COLO829 (cell line): Measurements from ENCODE around the gene SPATA12.
A peak's percentile ranks its signal among the peaks of the same experiment; 100 is the strongest.

Source experiments
- DNase-seq: peaks from one replicate; pipeline ENCODE4 v3.0.0; 2012; ENCODE audit warnings: low spot score

SPATA12 gene

DNA sequence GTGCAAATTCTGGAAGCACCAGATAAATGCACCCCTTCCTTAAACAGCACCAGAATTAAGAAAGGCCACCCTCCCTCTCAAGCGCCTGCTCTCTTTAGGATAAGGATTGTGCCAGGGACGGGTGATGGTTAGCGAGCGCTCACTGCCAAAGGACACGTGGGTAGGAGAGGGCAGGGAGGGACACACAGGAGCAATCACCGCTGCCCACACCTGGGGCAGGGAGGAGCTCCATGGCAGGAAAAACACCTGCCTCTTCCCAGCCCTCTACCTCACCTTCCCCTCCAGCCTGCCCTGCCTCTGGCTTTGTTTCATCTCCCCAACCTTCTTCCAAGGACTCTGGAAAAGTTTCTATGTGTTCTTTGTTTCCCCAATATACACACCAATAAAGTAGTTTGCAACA, 7.3 kb upstream of the SPATA12 start:
- no peak for DNase-seq

- no peak for DNase-seq
Observed at GRCh38 chr3:57057351-57057750, 3.1 kb upstream of the SPATA12 start.

- DNase-seq: no peak
Observed at GRCh38 chr3:57059411-57059810, 1.1 kb upstream of the SPATA12 start.

GRCh38 chr3:57061556-57061955, 1.1 kb downstream of the SPATA12 start:
- no peak for DNase-seq

DNA sequence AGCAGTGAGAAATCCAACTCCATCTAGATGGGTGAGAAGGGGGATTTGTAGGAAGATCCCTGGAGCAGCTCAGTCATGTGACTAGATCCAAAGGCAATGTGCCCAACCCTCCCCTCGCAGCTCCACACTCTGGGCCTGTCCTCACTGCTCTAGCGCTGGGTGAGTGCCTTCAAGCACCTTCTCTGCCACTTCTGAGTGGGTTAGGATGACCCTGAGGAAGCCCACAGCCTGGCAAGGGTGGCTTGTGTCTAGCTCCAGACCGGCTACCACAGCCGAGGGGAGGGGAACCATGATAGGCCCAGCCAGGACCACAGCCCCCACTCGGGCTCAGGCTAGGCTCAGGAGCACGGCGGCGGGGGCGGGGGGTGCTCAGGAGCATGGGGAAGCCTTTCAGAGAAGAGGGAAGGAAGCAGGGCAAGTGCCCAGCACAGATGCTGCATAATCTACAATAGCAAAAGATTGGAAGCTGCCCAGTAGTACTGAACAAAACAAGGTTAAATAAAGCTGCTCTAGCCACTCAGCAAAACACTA, 1.7 kb downstream of the SPATA12 start:
- DNase-seq: no peak

DNA sequence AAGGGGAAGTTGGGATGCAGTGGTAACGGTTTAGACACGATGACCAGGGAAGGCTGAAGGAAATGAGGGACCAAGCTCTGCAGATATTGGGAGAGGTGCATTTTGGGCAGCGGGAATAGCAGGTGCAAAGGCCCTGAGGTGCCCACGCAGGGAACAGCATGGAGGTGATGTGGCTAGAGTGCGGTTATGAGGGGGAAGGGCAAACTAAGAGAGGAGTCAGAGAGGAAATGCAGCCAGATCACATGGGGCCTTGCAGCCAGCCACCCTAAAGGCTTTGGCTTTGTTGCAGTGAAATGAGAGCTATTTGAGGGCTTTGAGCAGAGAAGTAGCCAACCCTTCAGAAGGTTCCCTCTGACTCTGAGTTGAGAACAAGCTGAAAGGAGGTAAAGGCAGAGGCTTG, 2.6 kb downstream of the SPATA12 start:
- no peak for DNase-seq

- DNase-seq: no peak
Observed at GRCh38 chr3:57064001-57064400, 3.5 kb downstream of the SPATA12 start.

DNA sequence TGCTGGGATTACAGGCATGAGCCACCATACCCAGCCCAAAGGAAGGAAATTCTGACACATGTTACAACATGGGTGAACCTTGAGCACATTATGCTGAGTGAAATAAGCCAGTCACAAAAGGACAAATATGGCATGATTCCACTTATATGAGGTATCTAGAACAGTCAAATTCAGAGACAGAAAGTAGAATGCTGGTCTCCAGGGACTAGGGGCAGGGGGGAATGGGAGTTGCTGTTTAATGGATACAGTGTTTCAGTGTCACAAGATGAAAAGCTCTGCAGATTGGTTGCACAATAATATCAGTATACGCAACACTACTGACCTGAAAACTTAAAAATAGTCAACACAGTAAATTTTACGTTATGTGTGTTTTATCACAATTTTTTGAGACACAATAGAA, 4.1 kb downstream of the SPATA12 start:
- DNase-seq: no peak

DNA sequence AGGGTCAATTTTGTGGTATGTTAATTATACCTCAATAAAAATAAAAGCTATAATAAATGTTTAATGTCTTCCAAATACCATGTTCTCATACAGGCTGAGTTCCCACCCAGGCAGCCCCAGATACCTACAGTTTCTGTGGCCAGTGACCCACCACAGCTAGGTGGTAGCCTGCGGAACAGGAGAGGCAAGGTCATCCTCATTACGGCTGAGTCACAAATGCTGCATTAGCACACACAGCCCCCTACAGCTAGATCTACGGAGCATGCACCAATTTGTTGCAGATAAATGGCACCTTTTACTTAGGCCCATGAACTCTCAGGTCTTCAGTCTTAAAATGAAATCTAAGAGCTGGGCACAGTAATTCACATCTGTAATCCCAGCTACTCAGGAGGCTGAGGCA, 5.1 kb downstream of the SPATA12 start:
- no peak for DNase-seq

GRCh38 chr3:57066471-57066870, 6.0 kb downstream of the SPATA12 start:
- no peak for DNase-seq

GRCh38 chr3:57068437-57069089, 8.1 kb downstream of the SPATA12 start:
- peak; percentile 56 for DNase-seq

DNA sequence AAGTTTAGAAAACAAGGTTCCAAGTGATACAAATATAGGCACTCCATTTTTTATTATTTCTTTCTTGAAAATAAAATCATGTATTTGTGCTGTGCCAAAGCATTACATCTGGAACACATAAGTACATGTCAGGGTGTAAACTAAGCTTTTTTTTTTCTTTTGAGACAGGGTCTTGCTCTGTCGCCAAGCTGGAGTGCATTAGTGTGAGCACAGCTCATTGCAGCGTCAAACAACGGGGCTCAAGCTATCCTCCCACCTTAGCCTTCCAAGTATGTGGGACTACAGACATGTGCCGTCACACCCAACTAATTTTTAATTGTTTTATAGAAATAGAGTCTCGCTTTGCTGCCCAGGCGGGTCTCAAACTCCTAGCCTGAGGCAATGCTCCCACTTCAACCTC, 9.0 kb downstream of the SPATA12 start:
- no peak for DNase-seq

DNA sequence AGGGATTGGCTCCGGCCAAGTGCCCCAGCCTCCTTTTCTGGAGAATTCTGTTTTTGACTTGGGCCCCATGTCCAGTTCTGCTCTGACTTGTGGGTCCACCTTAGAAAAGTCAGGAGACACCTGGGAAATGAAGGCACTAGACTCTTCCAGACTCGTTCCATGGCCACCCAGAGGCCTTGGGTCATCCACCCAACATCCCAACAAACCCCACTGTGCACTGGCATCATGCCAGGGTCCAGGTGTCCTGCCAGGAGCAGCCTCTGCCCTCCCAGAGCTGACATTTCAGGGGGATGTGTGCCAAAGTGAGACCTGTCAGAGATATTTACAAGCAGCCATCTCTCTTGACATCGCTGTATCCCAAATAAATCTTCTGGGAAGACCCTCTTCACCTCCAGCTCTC, 13.2 kb downstream of the SPATA12 start:
- DNase-seq: no peak

- no peak for DNase-seq
Observed at GRCh38 chr3:57074135-57074534, 13.7 kb downstream of the SPATA12 start.

GRCh38 chr3:57076422-57076951, 16.0 kb downstream of the SPATA12 start:
- no peak for DNase-seq

- no peak for DNase-seq
Observed at GRCh38 chr3:57077630-57078343, 17.3 kb downstream of the SPATA12 start.

GRCh38 chr3:57078344-57078634, 17.8 kb downstream of the SPATA12 start:
- DNase-seq: peak; percentile 81

GRCh38 chr3:57078635-57079473, 18.4 kb downstream of the SPATA12 start:
- DNase-seq: peak; percentile 41

- DNase-seq: no peak
Observed at GRCh38 chr3:57079474-57079831, 19.0 kb downstream of the SPATA12 start.

GRCh38 chr3:57080171-57080570, 19.7 kb downstream of the SPATA12 start:
- DNase-seq: no peak

DNA sequence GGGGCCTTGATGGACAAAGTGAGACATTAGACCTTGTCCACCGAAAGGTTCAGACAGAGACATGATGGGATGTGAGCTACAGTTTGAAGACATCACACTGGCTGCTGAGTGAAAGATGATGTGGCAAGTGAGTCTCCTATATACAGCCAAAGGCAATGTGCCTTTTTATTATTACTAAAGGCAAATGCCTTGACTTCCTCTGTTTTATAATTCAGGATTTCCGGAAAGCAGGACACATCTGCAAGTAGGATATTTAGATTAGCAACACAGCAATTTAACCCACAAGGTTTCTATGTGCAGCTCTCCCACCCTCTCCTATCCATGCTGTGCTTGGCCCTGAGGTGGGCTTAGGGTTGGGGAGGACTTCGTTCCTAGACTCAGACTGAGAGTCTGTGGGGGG, 20.7 kb downstream of the SPATA12 start:
- DNase-seq: no peak

DNA sequence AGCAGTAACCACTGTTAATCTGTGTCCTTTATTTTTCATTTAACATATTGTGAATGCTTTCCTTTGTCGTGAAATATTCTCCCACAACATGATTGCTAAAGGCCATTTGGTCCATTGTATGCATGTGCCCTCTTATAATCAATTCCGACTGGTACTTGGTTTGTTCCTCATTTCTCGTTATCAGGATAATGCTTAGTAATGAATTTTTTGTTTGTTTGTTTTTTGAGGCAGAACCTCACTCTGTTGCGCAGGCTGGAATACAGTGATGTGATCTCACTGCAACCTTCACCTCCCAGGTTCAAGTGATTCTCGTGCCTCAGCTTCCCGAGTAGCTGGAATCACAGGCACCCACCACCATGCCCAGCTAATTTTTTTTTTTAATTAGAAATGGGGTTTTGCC, 22.0 kb downstream of the SPATA12 start:
- no peak for DNase-seq
